Hematopoietic multipotent progenitor cell treated with erythropoietin and hydrocortisone succinate and interleukin-3 and kit ligand, for 8 days (in vitro differentiated cells): ENCODE data around the gene TMEM151B.
"Not testable (repeated sequence)": the region's sequence is repeated elsewhere in the genome, so short reads cannot be mapped to it uniquely, and the experiment has no call there.

Source experiments
- DNase-seq: peaks from one replicate; pipeline ENCODE4 v3.0.0-alpha.2; 2015

The TMEM151B gene

DNA sequence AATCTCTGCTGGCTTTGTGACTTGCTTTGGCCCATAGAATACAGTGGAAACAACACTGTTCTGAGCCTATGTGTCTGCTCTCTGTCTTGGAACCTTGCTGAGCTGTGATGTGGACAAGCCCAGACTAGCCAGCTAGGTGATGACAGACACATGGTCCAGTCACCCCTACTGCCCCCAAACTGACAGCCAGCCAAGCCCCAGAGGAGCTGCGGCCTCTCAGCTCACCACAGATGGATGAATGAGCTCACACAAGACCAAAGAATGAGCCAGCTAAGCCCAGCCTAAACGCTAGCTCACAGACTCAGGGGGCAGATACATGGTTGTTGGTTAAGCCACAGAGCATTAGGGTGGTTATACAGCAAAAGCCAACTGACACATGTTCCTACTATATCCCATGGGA lies 38.8 kb downstream of the TMEM151B start:
- no peak for DNase-seq

DNA sequence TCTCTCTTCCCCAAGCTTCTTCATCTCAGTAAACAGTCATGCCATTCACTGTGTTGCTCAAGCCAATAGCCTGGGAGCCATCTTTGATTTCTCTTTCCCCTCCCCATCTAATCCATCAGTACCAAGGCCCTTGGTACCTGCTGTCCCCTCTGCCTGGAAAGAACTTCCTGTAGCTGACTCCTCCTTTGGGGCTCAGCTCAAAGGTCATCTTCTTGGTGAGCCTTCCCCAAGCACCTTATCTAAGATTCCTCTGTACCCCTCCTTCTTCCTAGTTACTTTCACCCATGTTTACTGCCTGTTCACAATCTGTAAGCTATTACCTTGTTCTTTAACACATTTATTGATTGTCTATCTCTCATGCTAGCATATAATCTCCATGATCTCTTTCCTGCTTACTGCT lies 39.4 kb downstream of the TMEM151B start:
- DNase-seq, result no peak

DNA sequence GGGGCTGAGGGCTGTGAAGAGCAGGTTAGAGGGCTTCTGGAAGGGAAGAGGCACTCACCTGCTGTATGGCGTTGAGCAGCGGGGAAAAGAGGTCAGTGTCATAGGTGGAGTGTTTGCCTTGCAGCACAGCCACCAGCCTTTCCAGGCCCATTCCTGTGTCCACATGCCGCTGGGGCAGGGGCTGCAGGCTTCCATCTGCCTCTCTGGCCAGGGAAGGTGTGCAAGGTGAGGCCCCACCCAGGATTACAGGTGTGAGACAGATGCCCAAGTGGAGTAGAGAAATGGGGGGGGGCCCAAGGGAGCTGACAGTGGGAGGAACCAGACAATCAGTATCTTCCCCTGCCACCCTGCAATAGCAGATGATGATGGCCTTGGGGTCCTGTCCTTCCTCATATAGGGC lies 40.0 kb downstream of the TMEM151B start:
- no peak for DNase-seq

DNA sequence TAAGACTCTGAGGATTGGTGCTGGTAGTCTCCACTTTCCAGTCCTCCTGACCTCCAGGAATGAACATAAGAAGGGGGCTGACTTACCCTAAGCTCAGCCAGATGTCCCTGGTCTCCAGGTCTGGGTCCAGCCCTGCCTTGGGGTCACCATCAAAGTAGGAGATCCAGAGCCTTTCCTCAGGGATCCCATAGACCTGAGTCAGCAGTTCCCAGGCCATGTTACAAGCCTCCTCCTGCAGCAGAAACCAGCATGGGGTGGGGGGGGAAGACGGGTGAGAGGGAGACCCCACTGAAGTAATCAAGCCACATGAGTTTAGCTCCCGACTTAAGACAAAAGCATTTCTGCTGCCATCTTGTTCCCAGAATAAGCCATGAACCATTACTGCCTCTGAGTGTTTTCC lies 41.1 kb downstream of the TMEM151B start:
- DNase-seq, result no peak

DNA sequence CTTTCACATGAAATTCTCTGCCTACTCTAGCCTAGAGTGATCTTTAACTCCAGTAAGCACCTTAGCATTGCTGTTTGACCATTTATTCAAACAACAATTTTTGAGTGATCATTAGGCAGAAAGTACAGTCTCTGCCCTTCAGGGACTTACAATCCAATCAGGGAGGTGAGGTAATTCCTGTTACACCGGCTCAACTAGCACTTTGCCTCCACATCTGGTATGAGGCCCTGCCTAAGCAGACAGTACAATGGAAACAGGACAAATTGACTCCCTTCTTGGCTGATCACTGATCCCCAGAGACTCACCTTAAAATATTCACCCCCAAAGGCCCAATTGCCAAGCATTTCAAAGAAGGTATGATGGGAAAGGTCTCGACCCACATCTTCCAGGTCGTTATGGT lies 41.5 kb downstream of the TMEM151B start:
- no peak for DNase-seq

DNA sequence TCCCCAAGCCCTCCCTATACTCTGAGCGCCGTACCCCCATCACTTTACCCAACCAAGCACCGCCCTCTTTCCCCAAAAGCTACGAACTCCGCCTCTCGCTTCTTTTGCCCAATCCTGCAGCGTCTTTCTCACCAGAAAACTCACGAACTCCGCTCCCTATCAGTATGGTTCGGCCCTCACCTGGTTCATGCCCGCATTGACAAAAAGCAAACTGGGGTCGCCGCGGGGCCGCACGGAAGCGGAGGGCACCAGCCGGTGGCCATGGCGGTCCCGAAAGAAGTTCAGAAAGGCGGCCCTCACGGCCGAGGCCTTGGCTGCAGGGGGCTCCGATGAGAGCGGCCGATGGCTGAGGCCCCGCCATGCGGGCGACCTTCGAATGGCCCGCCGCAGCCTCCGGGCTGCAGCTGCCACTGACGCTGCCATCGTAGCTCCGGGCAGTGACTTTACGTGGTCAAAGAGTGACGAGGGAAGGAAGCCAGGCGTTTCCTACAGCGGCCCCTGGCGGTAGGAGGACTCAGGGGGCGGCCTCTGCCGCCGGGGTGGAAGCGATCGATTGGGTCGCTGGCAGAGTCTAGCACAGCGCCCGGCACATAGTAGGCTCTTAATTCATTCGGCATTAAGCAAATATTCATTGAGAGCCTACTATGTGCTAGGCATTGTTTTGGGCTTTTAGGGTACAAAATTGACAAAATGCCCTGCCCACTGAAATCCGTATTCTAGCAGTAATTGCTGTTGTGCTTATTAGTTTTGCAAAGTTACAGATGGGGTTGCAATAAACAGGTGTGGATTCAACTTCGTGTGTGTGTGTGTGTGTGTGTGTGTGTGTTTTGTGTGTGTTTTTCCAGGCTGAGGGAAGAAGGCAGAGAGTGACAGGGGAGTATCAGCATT lies 42.9 kb downstream of the TMEM151B start, which contains the start of gene AARS2:
Gene AARS2 (minus strand): TSS at position 447 of the 888 bp plus-strand sequence. CDS start 24 bp downstream, at position 423.
- peak; percentile 91 for DNase-seq

DNA sequence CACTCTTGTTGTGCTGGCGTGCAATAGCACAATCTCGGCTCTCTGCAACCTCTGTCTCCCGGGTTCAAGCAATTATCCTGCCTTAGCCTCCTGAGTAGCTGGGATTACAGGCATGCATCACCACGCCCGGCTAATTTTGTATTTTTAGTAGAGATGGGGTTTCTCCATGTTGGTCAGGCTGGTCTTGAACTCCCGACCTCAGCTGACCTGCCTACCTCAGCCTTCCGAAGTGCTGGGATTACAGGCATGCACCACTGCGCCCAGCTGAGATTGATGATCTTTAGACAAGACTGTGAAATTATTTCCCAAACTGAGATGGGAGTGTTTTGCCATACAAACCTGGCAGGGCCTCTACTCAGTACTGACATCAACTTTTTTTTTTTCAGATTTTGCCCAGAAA lies 44.4 kb downstream of the TMEM151B start:
- not testable (repeated sequence) for DNase-seq

DNA sequence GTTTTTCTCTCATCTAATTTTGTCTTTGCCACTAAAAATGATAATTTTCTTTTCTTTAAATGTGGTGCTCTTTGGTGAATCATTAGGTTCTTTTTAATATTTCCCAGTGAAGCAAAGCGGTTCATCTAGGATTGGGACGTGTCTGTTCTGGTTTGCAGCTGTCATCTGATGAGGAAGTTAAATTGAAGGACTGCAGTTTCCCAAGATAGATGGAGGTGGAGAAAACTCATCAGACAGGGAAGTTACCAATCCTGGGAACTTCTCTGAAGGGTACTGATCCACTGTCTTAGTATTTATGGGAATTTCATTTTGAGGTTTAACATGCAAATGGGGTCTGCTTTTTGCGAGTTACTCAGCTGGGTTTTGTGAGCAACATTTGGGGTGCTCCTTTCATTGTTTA lies 45.3 kb downstream of the TMEM151B start:
- DNase-seq, result no peak

DNA sequence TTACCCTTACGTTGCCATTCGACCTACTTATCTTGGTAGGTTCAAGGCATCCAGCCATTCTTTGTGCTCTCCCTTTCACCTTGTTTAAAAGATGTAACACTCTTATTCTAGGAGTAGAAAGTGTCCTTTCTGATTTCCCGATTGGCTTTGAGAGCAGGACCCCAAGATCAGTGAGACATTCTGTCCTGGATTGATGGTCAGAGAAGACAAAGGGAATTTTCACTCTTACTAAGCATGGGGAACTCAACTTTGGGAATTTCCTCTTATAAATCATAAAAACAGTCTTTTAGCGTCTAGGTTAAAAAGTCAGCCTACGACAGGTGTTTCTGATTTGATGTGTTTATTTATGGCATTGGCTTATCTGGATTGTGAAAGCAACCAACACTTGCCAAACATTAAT lies 45.7 kb downstream of the TMEM151B start:
- DNase-seq, result no peak

DNA sequence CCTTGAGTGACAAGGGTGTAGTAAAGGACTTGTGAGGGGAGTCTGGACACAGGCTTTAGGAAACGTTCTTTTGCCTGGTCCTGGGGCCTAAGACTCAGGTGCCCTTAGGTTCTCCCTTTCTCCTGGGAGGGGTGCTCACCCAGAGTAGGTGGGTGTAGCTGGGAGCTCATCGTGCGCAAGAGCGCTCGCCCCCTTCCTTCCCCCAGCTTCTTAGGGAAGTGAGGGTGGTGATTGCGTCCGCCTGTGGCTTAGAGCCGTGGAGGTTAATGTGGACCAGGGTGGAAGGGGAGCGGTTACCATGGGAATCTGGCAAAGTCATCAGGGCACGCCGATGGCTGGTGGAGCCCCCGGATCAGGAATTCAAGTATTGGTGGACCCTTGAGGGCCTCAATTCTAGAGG lies 46.2 kb downstream of the TMEM151B start:
- no peak for DNase-seq

DNA sequence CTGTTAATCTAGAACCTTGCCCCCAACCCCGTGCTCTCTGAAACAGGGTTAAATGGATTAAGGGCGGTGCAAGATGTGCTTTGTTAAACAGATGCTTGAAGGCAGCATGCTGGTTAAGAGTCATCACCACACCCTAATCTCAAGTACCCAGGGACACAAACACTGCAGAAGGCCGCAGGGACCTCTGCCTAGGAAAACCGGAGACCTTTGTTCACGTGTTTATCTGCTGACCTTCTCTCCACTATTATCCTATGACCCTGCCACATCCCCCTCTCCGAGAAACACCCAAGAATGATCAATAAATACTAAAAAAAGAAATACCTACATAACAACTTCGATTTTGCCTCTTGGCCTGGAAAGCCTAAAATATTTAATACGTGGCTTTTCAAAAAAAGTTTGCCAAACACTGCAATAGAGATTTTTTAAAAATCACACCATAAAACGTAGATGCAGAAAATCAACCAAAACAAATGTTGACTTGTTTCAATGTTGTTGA lies 46.9 kb downstream of the TMEM151B start:
- DNase-seq, result not testable (repeated sequence)

DNA sequence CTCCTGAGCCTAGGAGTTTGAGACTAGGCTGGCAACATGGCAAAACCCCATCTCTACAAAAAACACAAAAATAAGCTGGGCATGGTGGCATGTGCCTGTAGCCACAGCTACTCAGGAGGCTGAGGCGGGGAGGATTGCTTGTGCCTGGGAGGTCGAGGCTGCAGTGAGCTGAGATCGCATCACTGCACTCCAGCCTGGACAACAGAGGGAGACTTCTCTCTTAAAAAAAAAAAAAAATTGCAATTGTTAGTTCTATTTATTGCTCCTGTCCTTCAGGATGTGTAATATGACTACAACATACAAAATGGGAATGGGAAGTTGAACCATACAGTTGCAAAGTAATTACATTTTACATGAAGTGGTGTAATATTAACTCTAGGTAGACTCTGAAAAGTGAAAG lies 51.0 kb downstream of the TMEM151B start:
- DNase-seq, result no peak

DNA sequence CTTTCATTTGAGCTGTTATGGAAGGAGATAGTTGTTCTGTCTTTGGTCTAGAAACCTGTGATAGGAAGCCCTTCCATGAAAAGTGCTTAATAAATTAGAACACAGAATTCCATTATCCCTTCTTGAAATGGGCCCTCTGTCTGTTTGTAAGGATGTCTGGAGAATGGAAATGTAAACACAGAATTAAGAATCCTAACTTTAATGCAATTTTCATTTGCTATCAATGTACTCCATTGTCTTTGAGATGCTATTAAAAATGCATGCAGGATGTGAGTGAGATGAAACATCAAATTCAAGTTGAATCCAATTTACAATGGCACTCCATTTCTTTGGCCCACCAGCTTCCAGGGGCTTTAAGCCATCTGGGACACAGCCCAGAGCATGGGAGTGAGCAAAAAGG lies 56.8 kb downstream of the TMEM151B start:
- DNase-seq, result no peak

DNA sequence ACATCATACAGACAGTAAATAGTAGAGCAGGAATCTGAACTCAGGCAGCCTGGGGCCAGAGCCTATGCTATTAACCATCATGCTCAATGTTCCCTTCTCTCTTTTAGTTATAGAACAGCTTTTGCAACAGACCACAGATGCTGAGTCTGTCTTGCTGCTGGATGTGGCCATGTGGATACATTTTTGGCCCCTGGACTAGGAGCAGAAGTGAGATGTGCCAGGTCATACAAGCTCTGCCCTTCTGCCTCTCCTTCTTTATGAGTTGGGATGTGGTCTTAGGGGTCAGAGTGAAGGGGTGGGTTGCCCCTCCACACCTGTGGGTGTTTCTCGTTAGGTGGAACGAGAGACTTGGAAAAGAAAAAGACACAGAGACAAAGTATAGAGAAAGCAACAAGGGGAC lies 57.5 kb downstream of the TMEM151B start:
- no peak for DNase-seq

DNA sequence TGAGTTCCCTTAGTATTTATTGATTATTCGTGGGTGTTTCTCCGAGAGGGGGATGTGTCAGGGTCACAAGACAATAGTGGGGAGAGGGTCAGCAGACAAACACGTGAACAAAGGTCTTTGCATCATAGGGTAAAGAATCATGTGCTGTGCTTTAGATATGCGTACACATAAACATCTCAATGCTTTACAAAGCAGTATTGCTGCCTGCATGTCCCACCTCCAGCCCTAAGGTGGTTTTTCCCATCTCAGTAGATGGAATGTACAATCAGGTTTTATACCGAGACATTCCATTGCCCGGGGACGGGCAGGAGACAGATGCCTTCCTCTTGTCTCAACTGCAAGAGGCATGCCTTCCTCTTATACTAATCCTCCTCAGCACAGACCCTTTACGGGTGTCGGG lies 58.0 kb downstream of the TMEM151B start:
- not testable (repeated sequence) for DNase-seq

DNA sequence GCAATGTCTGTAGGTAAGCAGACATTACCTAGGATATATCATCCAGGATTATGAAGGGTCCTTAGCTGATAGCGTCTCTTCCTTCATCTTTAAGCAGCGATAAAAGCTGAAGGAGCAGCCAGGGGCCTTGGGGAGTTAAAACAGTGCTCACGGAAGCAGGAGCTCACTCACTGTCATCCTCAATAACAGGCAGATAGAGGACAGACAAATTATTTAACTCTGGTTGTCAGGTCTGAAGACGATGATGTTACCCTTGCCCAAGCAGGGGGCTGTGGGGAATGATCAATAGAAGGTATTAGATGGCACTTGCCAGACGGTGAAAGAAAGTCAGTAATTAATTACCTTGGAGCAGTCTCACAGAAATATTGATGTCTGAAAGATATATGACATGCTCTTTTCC lies 59.6 kb downstream of the TMEM151B start:
- no peak for DNase-seq

DNA sequence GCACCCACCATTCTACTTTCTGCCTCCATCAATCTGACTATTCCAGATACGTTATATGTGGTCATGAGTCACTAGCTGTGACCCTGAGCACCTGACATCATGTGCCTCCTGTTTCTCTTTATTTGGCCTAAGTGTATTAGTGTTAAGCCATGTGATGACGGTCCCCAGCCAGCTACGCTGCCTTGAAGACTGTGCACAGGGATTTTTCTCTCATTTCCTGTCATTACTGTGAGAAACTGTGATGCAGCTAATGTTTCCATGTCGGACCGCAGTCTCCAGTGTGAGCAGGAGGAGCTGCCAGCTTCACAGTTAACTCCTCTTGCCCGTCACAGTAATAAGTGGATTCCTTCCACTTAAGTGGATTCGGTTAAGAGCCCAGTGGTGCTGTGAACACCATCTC lies 62.3 kb downstream of the TMEM151B start:
- no peak for DNase-seq

DNA sequence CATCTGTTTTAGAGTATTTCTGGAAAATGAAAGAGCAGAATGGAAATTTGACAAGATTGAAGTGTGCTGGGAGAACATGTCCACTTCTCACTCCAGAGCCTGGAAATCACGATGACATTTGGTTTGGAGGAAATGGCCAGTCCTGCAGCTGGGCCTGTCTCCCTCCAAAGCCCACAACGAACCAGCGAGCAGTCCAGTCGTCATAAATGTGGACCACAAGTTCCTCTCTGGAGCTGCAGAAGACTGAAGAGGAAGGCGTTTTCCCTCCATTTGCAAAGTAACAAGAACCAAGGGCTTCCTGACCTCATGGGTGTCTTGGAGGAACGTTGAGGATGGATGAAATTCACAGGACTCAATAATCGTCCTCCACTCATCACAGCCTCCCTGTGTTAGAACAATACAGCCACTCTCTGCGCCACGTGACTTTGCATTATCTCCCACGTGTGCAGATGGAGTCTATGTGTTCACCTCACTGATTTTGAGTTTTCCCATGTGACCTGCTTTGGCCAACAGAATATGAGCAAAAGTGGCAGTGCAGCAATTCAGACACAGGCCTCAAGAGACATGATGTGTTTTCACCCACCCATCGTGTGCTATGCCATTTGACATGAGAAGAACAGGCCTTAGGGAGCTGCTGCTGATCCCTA lies 63.1 kb downstream of the TMEM151B start:
- no peak for DNase-seq

DNA sequence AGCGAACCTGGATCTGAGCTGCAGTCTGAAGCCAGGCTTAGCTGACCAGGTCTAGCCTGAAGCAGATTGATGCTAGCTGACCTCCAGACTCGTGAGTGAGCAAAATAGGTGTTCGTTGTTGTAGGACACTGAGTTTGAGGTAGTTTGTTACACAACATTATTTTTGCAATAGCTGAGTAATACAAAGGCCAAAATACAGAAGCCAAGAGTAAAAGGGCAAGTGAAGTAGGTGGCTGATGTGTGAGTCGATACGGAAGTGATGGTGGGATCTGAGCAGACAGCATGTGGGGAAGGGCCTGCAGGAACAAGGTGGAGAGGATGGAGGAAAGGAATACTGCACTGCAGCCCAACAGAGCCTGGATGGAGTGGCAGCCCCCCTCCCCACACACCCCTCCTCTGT lies 63.7 kb downstream of the TMEM151B start:
- DNase-seq, result no peak

DNA sequence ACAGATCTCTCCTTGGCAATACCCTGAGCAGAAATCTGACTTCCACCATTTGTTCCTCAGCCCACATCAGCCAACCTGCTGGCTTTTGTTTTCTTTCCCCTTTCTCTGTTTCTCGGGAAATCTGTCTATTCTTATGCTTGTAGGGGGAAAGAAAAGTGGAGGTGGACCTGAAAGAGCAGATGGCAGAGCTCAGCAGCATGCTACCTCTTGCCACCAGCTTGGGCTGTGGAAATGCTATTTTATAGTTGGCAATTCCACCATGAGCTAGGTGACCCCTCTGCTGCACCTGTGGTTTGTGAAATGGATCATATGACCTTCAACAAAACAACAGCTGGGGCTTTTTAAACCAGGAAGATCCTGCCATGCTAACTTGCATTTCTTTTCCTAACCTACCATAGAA lies 65.4 kb downstream of the TMEM151B start:
- DNase-seq, result no peak

DNA sequence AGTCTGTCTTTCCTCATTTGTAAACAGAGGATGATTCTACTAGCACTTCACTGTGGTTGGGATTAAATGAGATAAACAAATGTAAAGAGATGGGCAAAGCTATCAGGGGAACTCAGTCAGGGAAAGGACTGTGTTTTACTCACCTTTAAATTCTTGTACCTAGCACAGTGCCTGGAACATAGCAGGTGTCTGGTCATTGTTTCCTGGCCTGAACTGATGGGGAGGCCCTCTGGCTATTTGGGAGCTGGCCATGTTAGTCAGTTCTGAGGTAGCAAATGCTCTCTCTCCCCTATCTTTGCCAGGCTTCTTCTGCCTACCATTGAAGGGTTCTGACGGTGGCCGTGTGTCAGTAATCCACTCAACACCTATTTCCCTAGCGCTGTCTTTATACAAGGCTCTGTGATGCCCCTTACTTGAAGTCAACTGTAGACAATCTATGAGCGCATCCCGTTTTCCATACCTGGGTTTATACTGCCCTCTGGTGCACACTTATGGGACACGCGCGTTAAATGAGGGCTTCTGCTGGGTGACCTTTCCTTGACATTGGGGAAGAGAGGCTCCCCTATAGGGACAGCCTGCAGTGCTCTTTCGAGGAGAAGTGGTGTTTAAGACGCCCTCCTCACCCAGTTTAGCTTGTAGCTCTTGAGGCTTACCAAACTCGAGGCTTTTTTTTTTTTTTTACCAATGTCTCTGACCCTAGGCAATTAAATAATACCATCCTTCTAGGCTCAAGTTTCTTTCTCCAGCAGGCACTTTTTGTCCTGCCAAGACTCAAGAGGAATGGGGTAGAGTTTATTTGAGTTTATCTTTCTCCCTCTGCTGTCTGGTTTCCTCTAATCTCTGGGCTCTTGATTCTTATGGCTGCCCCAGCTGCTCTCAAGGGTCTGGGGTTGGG lies 68.2 kb downstream of the TMEM151B start:
- peak; percentile 79 for DNase-seq

DNA sequence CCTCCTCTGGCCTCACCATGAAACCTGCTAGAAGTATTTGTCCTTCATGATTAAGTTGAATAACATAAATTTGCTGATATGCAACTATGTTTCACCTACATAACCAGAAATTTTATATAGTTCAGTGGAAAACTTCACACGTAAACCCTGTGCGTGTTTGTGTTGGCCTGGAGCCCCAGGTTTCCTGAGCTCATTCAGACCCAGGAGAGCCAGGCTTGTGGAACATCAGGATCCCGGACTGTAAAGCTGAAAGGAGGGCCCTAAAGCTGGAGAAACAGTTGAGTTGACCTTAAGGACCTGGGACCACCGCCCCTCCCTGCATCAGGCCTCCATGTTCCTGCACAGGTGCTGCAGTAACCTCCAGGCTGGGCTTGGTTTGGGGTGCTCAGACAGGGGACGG lies 69.1 kb downstream of the TMEM151B start:
- no peak for DNase-seq
